Measurements from ENCODE around the gene FSTL1. TPM values are rescaled to one million over a fixed set of nuclear protein-coding genes. Genes with fewer than 3 reads are reported as not detected.

The FSTL1 gene
- under 1 TPM; 0.47 to 0.55 TPM for total RNA-seq
- under 1 TPM in 2 of 3 donors, not detected in 1; 0.23 to 0.82 TPM for polyA plus RNA-seq
- total RNA-seq, result 0 to 2.3 (median 1.2) reads per million in 6 experiments

- POLR2A ChIA-PET, result no interaction called here
These were observed at the start of gene FSTL1 for GRCh38 chr3:120450600-120451271. Gene FSTL1, minus strand, starts transcription at chr3:120450992. Its CDS starts 246 bp downstream, at chr3:120450746.

GRCh38 chr3:120498556-120499346, 48.0 kb upstream of the FSTL1 start:
- Mint-ChIP-seq H3K27me3 (peaks cover 0 to 4% (median 0%) of the 10 kb centered on the region in 5 donors), H3K36me3 (peaks cover 0 to 14% (median 0%) of the 10 kb centered on the region in 3 donors), H3K9me3 (peaks cover 0 to 31% (median 20%) of the 10 kb centered on the region in 9 donors), H3K4me3 (no peak overlapping the region), H3K4me1 (no peaks in the 10 kb centered on the region), H3K27ac (no peak overlapping the region)
- DNase-seq (no peak), ATAC-seq (no peak)
- POLR2A ChIA-PET, result no interaction called here

More at GRCh38 chr3:120450600-120451271, at the start of gene FSTL1:
- peaks cover 0 to 4% (median 3%) of the 10 kb centered on the region in 9 donors for H3K9me3 Mint-ChIP-seq
- H3K4me1 Mint-ChIP-seq, result peaks cover 4 to 16% (median 14%) of the 10 kb centered on the region in 4 donors
- H3K27me3 Mint-ChIP-seq, result peaks cover 23 to 55% (median 50%) of the 10 kb centered on the region in 5 donors
- DNase-seq (peak in 3 of 10 donors; percentile 6 to 17 (median 6)), ATAC-seq (peak; percentile 40 to 47)
- peak within 1 kb of the TSS; percentile 74 to 88 (median 82) for H3K4me3 Mint-ChIP-seq
- peaks cover 0 to 4% (median 0%) of the 10 kb centered on the region in 3 donors for H3K36me3 Mint-ChIP-seq
- no peak within 1 kb of the TSS for H3K27ac Mint-ChIP-seq

DNA sequence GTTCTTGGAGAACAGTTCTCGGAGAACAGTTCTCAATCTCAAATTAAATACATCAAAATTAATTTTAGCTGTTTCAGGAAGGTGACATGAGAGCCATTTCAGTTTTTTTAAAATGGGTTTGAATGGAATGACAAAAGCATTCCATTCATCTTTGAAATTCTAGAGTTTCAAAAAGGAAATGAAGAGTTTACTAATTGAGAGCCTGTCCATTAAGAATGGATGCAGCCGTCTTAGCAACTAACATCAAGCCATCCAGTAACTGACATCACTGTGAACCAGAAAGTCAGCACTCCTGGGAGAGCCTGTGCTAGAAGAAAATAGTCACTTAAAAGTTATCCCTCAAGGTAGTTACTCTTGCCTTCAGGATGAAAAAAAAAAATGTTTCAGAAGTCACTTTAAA, 47.0 kb upstream of the FSTL1 start:
- POLR2A ChIA-PET, result no interaction called here
- Mint-ChIP-seq H3K4me3 (no peak overlapping the region), H3K36me3 (peaks cover 0 to 20% (median 0%) of the 10 kb centered on the region in 3 donors), H3K4me1 (no peaks in the 10 kb centered on the region), H3K9me3 (peaks cover 0 to 38% (median 24%) of the 10 kb centered on the region in 9 donors), H3K27me3 (peaks cover 0 to 6% (median 1%) of the 10 kb centered on the region in 5 donors), H3K27ac (no peak overlapping the region)
- DNase-seq (no peak), ATAC-seq (no peak)

DNA sequence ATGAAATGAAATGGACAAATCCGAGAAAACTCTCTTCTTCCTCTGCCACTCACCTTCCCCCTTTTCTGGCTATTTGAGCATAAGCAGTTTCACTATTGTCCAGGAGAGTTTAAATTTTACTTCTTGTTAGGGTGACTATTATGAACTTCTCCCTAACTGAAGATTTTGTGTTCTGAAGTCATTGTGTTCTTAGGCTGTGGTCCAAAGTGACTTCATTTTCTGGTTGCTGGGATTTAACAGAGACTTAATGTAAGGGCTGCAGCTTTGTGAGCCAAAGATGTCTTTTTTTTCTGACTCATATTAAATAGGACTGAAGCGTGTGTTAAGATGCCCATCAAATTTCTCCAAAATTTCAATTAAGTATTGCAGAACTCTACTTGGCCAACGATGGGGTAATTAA, 46.5 kb upstream of the FSTL1 start:
- Mint-ChIP-seq H3K27ac (no peak overlapping the region), H3K36me3 (peaks cover 0 to 20% (median 0%) of the 10 kb centered on the region in 3 donors), H3K9me3 (peaks cover 0 to 38% (median 24%) of the 10 kb centered on the region in 9 donors), H3K4me1 (no peaks in the 10 kb centered on the region), H3K4me3 (no peak overlapping the region), H3K27me3 (peaks cover 0 to 6% (median 4%) of the 10 kb centered on the region in 5 donors)
- ATAC-seq (no peak), DNase-seq (no peak)
- POLR2A ChIA-PET, result no interaction called here

- H3K4me1 Mint-ChIP-seq, result no peaks in the 10 kb centered on the region
- peaks cover 4 to 13% (median 10%) of the 10 kb centered on the region in 5 donors for H3K27me3 Mint-ChIP-seq
These were observed 45.6 kb upstream of the FSTL1 start for GRCh38 chr3:120496278-120497002.

GRCh38 chr3:120495809-120496208, 45.0 kb upstream of the FSTL1 start:
- H3K27me3 Mint-ChIP-seq, result peaks cover 11 to 18% (median 14%) of the 10 kb centered on the region in 5 donors
- H3K4me1 Mint-ChIP-seq, result no peaks in the 10 kb centered on the region
- H3K4me3 Mint-ChIP-seq, result no peak overlapping the region
- ATAC-seq, result no peak
- peaks cover 0 to 20% (median 0%) of the 10 kb centered on the region in 3 donors for H3K36me3 Mint-ChIP-seq
- no peak for DNase-seq
- H3K9me3 Mint-ChIP-seq, result peaks cover 0 to 38% (median 25%) of the 10 kb centered on the region in 9 donors
- no peak overlapping the region for H3K27ac Mint-ChIP-seq
- POLR2A ChIA-PET, result no interaction called here

More at GRCh38 chr3:120496278-120497002, 45.6 kb upstream of the FSTL1 start:
- ATAC-seq (no peak), DNase-seq (no peak)
- POLR2A ChIA-PET, result no interaction called here
- peaks cover 0 to 20% (median 0%) of the 10 kb centered on the region in 3 donors for H3K36me3 Mint-ChIP-seq
- H3K27ac Mint-ChIP-seq, result no peak overlapping the region
- H3K9me3 Mint-ChIP-seq, result peaks cover 0 to 38% (median 25%) of the 10 kb centered on the region in 9 donors
- no peak overlapping the region for H3K4me3 Mint-ChIP-seq

GRCh38 chr3:120492103-120492502, 41.3 kb upstream of the FSTL1 start:
- Mint-ChIP-seq H3K4me1 (no peaks in the 10 kb centered on the region), H3K9me3 (peaks cover 0 to 34% (median 23%) of the 10 kb centered on the region in 9 donors), H3K36me3 (peaks cover 0 to 20% (median 0%) of the 10 kb centered on the region in 3 donors), H3K4me3 (no peak overlapping the region), H3K27ac (no peak overlapping the region), H3K27me3 (peaks cover 18 to 38% (median 29%) of the 10 kb centered on the region in 5 donors)
- ATAC-seq, result no peak
- POLR2A ChIA-PET, result no interaction called here
- DNase-seq, result no peak

DNA sequence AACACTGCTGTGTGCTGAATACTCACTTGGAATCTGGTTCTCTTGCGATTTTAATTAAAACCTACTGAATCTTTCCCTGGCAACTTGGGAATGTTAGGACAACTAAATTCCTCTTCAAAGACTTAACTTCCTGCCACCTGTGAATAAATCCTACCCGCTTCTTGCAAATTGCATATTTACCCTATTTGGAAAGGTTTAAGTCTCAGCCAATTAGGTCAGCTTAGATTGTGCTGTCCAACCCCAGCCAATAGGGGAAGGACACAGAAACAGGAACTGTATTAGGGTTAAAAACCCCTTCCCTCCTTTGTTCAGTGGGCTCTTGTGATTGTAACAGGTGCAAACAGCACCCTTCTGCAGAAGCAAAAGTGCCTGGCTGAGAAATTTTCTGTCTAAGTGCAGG, 38.6 kb upstream of the FSTL1 start:
- Mint-ChIP-seq H3K27me3 (peaks cover 23 to 52% (median 33%) of the 10 kb centered on the region in 5 donors), H3K27ac (no peak overlapping the region), H3K36me3 (peaks cover 0 to 9% (median 0%) of the 10 kb centered on the region in 3 donors), H3K9me3 (peaks cover 0 to 16% (median 7%) of the 10 kb centered on the region in 9 donors), H3K4me1 (no peaks in the 10 kb centered on the region), H3K4me3 (no peak overlapping the region)
- POLR2A ChIA-PET, result no interaction called here
- no peak for ATAC-seq
- no peak for DNase-seq

DNA sequence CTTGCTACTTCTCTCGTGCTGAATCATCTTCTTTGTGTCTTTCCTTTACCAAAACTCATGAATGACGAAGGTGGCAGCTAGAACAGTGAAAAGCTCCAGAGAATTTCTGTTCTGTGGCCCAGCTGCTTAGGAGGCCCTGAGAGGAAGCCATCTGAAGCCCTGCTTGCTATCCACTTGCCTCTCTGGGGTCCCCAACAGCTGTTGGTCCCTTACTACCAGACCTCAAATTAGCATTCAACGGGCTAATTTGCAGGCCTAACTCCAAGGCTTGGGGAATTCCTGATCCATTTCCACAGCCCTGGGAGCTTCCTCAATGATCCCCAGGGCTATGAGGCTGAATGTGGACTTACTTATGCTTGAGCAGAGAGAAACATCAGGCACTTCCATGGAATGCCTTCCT, 37.5 kb upstream of the FSTL1 start:
- ATAC-seq (no peak), DNase-seq (no peak)
- Mint-ChIP-seq H3K36me3 (peaks cover 0 to 2% (median 0%) of the 10 kb centered on the region in 3 donors), H3K4me3 (no peak overlapping the region), H3K4me1 (no peaks in the 10 kb centered on the region), H3K9me3 (peaks cover 0 to 11% (median 2%) of the 10 kb centered on the region in 9 donors), H3K27ac (no peak overlapping the region), H3K27me3 (peaks cover 25 to 52% (median 32%) of the 10 kb centered on the region in 5 donors)
- POLR2A ChIA-PET, result no interaction called here

GRCh38 chr3:120487191-120487650, 36.4 kb upstream of the FSTL1 start:
- Mint-ChIP-seq H3K36me3 (no peaks in the 10 kb centered on the region), H3K4me3 (no peak overlapping the region), H3K27ac (no peak overlapping the region), H3K27me3 (peaks cover 25 to 48% (median 28%) of the 10 kb centered on the region in 5 donors), H3K9me3 (peaks cover 0 to 6% (median 0%) of the 10 kb centered on the region in 9 donors), H3K4me1 (no peaks in the 10 kb centered on the region)
- DNase-seq, result no peak
- no peak for ATAC-seq
- POLR2A ChIA-PET, result no interaction called here

DNA sequence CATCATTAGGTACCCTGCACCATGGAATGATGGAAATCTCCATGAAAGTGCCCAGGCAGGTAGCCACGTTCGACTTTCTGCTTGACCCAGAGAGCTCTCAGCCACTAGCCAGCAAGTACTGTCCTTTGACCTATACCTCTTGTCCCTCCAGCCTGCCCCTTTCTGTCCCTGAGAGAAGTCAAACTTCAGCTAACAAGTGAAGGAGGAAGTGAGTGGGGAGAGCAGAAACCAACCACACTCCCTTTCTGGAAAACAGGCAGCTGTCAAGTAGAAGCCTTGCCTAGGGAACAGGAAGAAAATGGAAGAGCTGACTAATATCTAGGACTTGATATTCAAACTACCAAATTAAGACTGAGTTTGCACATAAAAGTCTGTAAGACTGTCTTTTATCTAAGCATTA, 30.3 kb upstream of the FSTL1 start:
- Mint-ChIP-seq H3K27me3 (peaks cover 3 to 12% (median 6%) of the 10 kb centered on the region in 5 donors), H3K36me3 (no peaks in the 10 kb centered on the region), H3K9me3 (no peaks in the 10 kb centered on the region)

GRCh38 chr3:120477781-120478180, 27.0 kb upstream of the FSTL1 start:
- no peak for DNase-seq
- H3K4me3 Mint-ChIP-seq, result no peak overlapping the region
- POLR2A ChIA-PET, result no interaction called here
- no peaks in the 10 kb centered on the region for H3K4me1 Mint-ChIP-seq
- peaks cover 0 to 2% (median 0%) of the 10 kb centered on the region in 9 donors for H3K9me3 Mint-ChIP-seq
- peaks cover 3 to 19% (median 6%) of the 10 kb centered on the region in 5 donors for H3K27me3 Mint-ChIP-seq
- no peak overlapping the region for H3K27ac Mint-ChIP-seq
- H3K36me3 Mint-ChIP-seq, result no peaks in the 10 kb centered on the region
- ATAC-seq, result no peak

More for the DNA sequence above, 30.3 kb upstream of the FSTL1 start:
- ATAC-seq (no peak), DNase-seq (no peak)
- no peak overlapping the region for H3K27ac Mint-ChIP-seq
- no peaks in the 10 kb centered on the region for H3K4me1 Mint-ChIP-seq
- no peak overlapping the region for H3K4me3 Mint-ChIP-seq
- POLR2A ChIA-PET, result no interaction called here
